GM12878 (cell line): ENCODE data around the gene PPP2R5C. TPM values are rescaled to one million over a fixed set of nuclear protein-coding genes. Genes with fewer than 3 reads are reported as not detected.

Experiments
- ATAC-seq: fragments of 200-7000 bp; cut with Tn5 transposase; 3 replicates; pipeline ENCODE4 v1.9.1; 2020; ENCODE audit warnings: mild to moderate bottlenecking, moderate library complexity
- BruUV-seq: library from RNA; stranded (reverse); fragments of 400-500 nt; replicated peaks from 2 replicates; lab custom pipeline; 2021; lab: Mats Ljungman, UMichigan
- CTCF ChIA-PET: fragments of 300-600 bp; sonication (Branson Sonifier 250); formaldehyde crosslinking; extraction: SDS; loops from one replicate; lab custom pipeline; 2021; ENCODE audit warnings: inconsistent platforms; lab: Yijun Ruan, JAX
- POLR2A ChIA-PET: fragments of 350-600 bp; formaldehyde crosslinking; extraction: SDS; loops from one replicate; lab custom pipeline; 2021; ENCODE audit warnings: inconsistent platforms; lab: Charles Lee
- RAD21 ChIA-PET: fragments of 300-600 bp; sonication (Branson Sonifier 250); formaldehyde crosslinking; loops from one replicate; lab custom pipeline; 2023; ENCODE audit warnings: antibody characterized with exemption; ENCODE audit not compliant: unreplicated experiment; lab: Charles Lee
- SMC1A ChIA-PET: fragments of 300-600 bp; sonication (Branson Sonifier 250); formaldehyde crosslinking; loops from one replicate; lab custom pipeline; 2023; ENCODE audit not compliant: unreplicated experiment, uncharacterized antibody; lab: Charles Lee
- DNase-seq: peaks from one replicate; pipeline ENCODE4 v3.0.0-alpha.2; 2011; ENCODE audit warnings: low read depth, low spot score
- FAIRE-seq: peaks from 3 replicates; lab custom pipeline; 2011; peaks lifted over from hg19 to GRCh38; lab: Jason Lieb, UNC
- H2AFZ ChIP-seq: 2 replicates; pipeline ENCODE4 v1.6.0; 2011; ENCODE audit warnings: low read depth, low read length, control low read depth; ENCODE audit not compliant: control insufficient read depth
- H3K27ac ChIP-seq: 2 replicates; pipeline ENCODE4 v1.5.1; 2011; ENCODE audit warnings: control low read depth; ENCODE audit not compliant: control insufficient read depth, insufficient read depth
- H3K27me3 ChIP-seq, 2 experiments: replicated peaks in 1 of 2; 2 replicates each; pipeline versions ENCODE4 v1.6.0 to v1.6.1; 2011; ENCODE audit warnings: low read length in 1 of 2; ENCODE audit not compliant: control insufficient read depth in 2 of 2, insufficient read depth in 2 of 2
- H3K36me3 ChIP-seq, 2 experiments: 2 replicates each; pipeline ENCODE4 v1.5.1; 2011; ENCODE audit warnings: low read length in 1 of 2; ENCODE audit not compliant: control insufficient read depth in 2 of 2, insufficient read depth in 2 of 2
- H3K4me1 ChIP-seq: 2 replicates; pipeline ENCODE4 v1.6.1; 2011; ENCODE audit warnings: mild to moderate bottlenecking, low read length, moderate library complexity, mixed read lengths; ENCODE audit not compliant: control insufficient read depth, insufficient read depth
- H3K4me2 ChIP-seq: 2 replicates; pipeline ENCODE4 v1.6.0; 2011; ENCODE audit warnings: control low read depth; ENCODE audit not compliant: control insufficient read depth, insufficient read depth
- H3K4me3 ChIP-seq: fragments of 200-600 bp; sonication (generic); 2 replicates; pipeline ENCODE4 v1.5.1; 2016
- H3K79me2 ChIP-seq: 2 replicates; pipeline ENCODE4 v1.6.0; 2011; ENCODE audit warnings: low read length; ENCODE audit not compliant: control insufficient read depth, insufficient read depth
- H3K9ac ChIP-seq: 2 replicates; pipeline ENCODE4 v1.8.0; 2011; ENCODE audit warnings: low read length, control low read depth, mixed read lengths; ENCODE audit not compliant: control insufficient read depth, insufficient read depth
- H3K9me3 ChIP-seq: replicated peaks from 3 replicates; pipeline ENCODE4 v1.5.1; 2011; ENCODE audit warnings: mild to moderate bottlenecking, low read length; ENCODE audit not compliant: control insufficient read depth, insufficient read depth
- H4K20me1 ChIP-seq: 2 replicates; pipeline ENCODE4 v1.6.0; 2011; ENCODE audit not compliant: control insufficient read depth, insufficient read depth
- RFX5 ChIP-seq: IDR thresholded peaks from 2 replicates; pipeline ENCODE4 v1.6.1; 2011; ENCODE audit warnings: low read depth, low read length, improper control_type of control experiment
- TARDBP ChIP-seq: IDR thresholded peaks from 2 replicates; pipeline ENCODE4 v1.6.1; 2016; ENCODE audit warnings: borderline replicate concordance
- WGBS: methylation state at CpG from one replicate; pipeline ENCODE4 v1.1.6; 2016; ENCODE audit warnings: low lambda C conversion rate; ENCODE audit not compliant: insufficient replicate concordance, insufficient coverage; ENCODE audit errors: missing lambda C conversion rate; 5-methylcytosine and 5-hydroxymethylcytosine counted together
- in situ Hi-C: fragments of 300-500 bp; cut with MboI; formaldehyde crosslinking; loops from 9 replicates; pipeline ENCODE4 v1.14.3; 2018; ENCODE audit warnings: mixed read lengths
- intact Hi-C: fragments of 100-400 bp; cut with micrococcal nuclease; formaldehyde crosslinking; loops from one replicate; pipeline ENCODE4 v1.14.2; 2022; ENCODE audit not compliant: unreplicated experiment
- polyA plus RNA-seq, 11 experiments: library from polyadenylated mRNA; depleted of rRNA in 4 of 11; unstranded in 6 of 11; stranded (reverse) in 5 of 11; fragments of >200 nt; fragmentation: Nextera tagmentation in 4 of 11; fragmentation: Illumina TruSeq in 1 of 11; extraction: Ambion mirVana in 4 of 11; extraction: Trizol in 1 of 11; gene quantifications; 1 replicate in 1 of 11; 2 replicates in 10 of 11; pipeline versions ENCODE4 v1.2.1 to v1.2.3, GENCODE V29; 2011 to 2016; ENCODE audit warnings: inconsistent platforms in 2 of 11, missing spikeins in 2 of 11, low read depth in 1 of 11
- total RNA-seq, 4 experiments: library from RNA; depleted of rRNA in 3 of 4; stranded (reverse); fragments of >200 nt in 3 of 4; fragmentation: Illumina TruSeq in 1 of 4; extraction: Trizol in 1 of 4; gene quantifications; 2 replicates each; pipeline versions ENCODE4 v1.2.1 to v1.2.3, GENCODE V29; 2013 to 2021
- TF ChIP-seq, protein P1 (sequence below): IDR thresholded peaks from 2 replicates; pipeline ENCODE4 v1.6.1; 2012; ENCODE audit warnings: low read length, inconsistent platforms
- TF ChIP-seq, protein P2 (sequence below): fragments of 450-650 bp; IDR thresholded peaks from 2 replicates; pipeline ENCODE4 v1.6.1; 2017; ENCODE audit warnings: mild to moderate bottlenecking, moderate library complexity

The PPP2R5C gene
- total and polyA plus RNA-seq, 10 of the 15 experiments (the other 5 are each of a cell fraction or from before 2014, with no cell fraction given) = 106 to 199 (median 144) TPM

DNA sequence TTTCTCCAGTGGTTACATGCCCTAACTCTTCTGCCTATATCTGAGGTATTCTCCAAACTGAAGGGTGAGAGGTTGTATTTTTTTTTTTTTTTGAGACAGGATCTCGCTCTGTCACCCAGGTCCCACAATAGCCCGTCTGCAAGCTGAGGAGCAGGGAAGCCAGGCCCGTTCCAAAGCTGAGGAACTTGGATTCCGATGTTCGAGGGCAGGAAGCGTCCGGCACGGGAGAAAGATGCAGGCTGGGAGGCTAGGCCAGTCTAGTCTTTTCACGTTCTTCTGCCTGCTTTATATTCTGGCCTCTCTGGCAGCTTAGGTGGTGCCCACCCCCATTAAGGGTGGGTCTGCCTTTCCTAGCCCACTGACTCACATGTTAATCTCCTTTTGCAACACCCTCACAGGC lies 135.8 kb downstream of the PPP2R5C start:
- Histone ChIP-seq H3K4me1 (no peaks in the 10 kb centered on the region), H2AFZ (no peak overlapping the region), H4K20me1 (no peaks in the 10 kb centered on the region), H3K27me3 (no peaks in the 10 kb centered on the region), H3K9ac (no peak overlapping the region), H3K27ac (no peak overlapping the region), H3K4me2 (no peak overlapping the region), H3K79me2 (no peaks in the 10 kb centered on the region), H3K36me3 (peaks cover 7 to 43% of the 10 kb centered on the region in 2 experiments), H3K9me3 (no peaks in the 10 kb centered on the region), H3K4me3 (no peak overlapping the region)
- FAIRE-seq (no peak), ATAC-seq (no peak), DNase-seq (no peak)
- RAD21 ChIA-PET = no interaction called here
- CTCF ChIA-PET = interaction anchor here (0.7 kb wide), 1 partner anchor 56 kb away, joined by 3 read pairs; no protein-coding TSS in a partner anchor
- 100% methylated on average over 9 of the region's 9 CpGs for WGBS
- in situ Hi-C loops (no loop called here), intact Hi-C loops (no loop called here)
- BruUV-seq = no TSS peak
- SMC1A ChIA-PET = no interaction called here
- POLR2A ChIA-PET = no interaction called here
- TF ChIP-seq TARDBP (no peak), RFX5 (no peak)
- TF ChIP-seq, protein P1, sequence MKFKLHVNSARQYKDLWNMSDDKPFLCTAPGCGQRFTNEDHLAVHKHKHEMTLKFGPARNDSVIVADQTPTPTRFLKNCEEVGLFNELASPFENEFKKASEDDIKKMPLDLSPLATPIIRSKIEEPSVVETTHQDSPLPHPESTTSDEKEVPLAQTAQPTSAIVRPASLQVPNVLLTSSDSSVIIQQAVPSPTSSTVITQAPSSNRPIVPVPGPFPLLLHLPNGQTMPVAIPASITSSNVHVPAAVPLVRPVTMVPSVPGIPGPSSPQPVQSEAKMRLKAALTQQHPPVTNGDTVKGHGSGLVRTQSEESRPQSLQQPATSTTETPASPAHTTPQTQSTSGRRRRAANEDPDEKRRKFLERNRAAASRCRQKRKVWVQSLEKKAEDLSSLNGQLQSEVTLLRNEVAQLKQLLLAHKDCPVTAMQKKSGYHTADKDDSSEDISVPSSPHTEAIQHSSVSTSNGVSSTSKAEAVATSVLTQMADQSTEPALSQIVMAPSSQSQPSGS = no peak
- TF ChIP-seq, protein P2, sequence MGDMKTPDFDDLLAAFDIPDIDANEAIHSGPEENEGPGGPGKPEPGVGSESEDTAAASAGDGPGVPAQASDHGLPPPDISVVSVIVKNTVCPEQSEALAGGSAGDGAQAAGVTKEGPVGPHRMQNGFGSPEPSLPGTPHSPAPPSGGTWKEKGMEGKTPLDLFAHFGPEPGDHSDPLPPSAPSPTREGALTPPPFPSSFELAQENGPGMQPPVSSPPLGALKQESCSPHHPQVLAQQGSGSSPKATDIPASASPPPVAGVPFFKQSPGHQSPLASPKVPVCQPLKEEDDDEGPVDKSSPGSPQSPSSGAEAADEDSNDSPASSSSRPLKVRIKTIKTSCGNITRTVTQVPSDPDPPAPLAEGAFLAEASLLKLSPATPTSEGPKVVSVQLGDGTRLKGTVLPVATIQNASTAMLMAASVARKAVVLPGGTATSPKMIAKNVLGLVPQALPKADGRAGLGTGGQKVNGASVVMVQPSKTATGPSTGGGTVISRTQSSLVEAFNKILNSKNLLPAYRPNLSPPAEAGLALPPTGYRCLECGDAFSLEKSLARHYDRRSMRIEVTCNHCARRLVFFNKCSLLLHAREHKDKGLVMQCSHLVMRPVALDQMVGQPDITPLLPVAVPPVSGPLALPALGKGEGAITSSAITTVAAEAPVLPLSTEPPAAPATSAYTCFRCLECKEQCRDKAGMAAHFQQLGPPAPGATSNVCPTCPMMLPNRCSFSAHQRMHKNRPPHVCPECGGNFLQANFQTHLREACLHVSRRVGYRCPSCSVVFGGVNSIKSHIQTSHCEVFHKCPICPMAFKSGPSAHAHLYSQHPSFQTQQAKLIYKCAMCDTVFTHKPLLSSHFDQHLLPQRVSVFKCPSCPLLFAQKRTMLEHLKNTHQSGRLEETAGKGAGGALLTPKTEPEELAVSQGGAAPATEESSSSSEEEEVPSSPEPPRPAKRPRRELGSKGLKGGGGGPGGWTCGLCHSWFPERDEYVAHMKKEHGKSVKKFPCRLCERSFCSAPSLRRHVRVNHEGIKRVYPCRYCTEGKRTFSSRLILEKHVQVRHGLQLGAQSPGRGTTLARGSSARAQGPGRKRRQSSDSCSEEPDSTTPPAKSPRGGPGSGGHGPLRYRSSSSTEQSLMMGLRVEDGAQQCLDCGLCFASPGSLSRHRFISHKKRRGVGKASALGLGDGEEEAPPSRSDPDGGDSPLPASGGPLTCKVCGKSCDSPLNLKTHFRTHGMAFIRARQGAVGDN = no peak
